Activated CD4-positive, alpha-beta T cell treated with anti-CD3 and anti-CD28 coated beads, Interleukin-2, amount 50 U/mL, for 24 hours (primary cell): ENCODE data around the gene ARHGAP12.
"Not testable (repeated sequence)": the region's sequence is repeated elsewhere in the genome, so short reads cannot be mapped to it uniquely, and the experiment has no call there.

Experiments used
- DNase-seq, 2 donors: peaks; one replicate each; pipeline ENCODE4 v3.0.0-alpha.2; 2020; ENCODE audit warnings: low read depth in 1 of 2, low spot score in 1 of 2

The ARHGAP12 gene

DNA sequence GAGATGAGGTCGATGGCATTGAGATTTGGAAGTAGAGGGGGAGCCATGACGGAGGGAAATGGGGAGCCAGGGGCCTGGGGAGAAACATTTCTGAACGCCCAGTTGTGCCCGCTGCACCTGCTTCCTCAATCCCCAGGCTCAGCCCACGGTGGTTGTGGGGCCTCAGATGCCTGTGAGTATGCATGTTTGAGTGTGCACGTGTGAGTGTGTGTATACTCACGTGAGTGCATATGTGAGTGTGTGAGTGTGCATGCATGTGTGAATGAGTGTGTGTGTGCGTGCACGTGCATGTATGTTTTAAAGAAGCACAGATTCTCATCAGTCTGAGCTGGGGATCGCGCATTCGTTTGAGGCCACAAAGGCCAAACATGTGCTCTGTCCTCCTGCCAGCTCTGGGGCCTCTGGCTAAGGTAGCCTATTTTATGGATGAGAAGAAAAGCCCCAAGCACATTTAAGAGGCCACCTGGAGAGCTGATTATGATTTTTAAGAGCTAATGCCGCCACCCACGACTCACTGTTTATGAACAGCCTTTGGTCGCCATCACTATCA is 154.8 kb downstream of the ARHGAP12 start:
- no peak for DNase-seq

DNA sequence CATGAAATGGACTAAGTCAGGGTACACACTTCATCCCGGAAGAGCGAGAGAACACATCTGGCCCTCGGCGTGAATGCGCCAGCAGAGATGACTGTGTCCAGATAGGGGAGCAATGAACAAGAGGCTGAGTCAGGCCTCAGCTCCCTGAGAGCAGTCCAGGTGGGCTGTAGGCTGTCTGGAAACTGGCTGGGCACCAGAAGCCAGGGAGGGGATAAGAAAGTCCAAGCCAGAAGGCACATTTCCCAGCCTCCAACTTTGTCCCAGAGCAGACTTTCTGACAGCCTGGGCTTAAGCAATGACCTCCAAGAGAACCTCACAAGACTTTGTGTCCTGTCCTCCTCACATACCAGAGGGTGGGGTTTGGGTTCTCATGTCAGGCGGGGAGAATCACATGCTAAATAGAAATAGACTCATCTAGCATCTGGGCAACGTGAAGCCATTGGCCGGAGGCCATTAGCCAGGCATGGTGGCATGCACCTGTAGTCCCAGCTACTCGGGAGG is 157.2 kb downstream of the ARHGAP12 start:
- DNase-seq, result no peak

DNA sequence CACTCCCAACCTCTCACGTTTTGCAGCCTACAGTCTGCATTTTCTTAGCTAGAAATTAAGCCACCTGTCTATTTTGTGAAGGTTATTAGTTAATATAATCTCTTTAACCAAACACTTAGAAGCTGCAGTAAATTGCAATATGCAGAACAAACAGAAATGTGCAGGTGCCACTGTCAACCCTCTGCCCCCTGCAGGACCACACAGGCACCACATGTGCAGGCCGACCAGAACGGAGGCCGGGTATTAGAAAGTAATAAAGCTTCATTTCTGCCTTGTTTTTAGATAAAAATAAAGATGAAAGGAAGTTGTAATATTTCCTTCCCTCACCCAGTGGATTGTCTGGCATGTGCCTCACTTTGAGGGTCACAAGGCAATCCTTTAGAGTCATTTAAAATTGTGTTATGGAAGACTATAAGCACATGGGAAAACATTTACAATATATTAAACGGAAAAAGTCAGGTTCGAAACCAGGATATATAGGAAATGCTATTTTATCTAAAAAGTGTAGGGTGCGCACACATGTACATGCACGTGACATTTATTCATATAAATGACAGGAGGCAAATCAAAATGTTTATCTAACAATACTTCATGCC is 158.2 kb downstream of the ARHGAP12 start:
- DNase-seq, result peak; percentile 25 to 47

DNA sequence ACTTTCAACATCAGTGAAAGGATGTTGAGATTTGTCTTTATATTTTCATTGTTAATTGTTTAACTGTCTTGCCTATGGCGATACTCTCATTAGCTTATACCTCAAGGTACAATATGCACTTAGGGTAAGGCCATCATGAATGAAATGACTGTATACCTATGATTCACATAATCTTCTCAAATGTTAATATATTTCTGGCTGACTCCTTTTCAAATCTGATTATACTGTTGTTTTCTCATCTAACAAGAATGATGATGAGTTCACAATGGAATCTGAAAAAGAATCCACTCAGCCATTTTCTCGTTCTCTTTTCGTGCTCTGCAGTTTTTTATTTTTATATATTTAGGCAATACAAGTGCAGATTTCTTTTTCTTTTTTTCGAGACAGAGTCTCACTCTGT is 159.1 kb downstream of the ARHGAP12 start:
- DNase-seq, result no peak

DNA sequence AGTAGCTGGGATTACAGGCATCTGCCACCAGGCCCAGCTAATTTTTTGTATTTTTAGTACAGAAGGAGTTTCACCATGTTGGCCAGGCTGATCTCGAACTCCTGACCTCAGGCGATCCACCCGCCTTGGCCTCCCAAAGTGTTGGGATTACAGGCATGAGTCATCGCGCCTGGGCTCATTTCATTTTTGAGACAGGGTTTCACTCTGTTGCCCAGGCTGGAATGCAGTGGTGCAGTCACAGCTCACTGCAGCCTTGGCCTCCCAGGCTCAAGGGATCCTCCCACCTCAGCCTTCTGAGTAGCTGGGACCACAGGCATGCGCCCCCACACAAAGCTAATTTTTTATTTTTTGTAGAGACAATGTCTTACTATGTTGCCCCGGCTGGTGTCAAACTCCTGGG is 159.7 kb downstream of the ARHGAP12 start:
- not testable (repeated sequence) for DNase-seq

DNA sequence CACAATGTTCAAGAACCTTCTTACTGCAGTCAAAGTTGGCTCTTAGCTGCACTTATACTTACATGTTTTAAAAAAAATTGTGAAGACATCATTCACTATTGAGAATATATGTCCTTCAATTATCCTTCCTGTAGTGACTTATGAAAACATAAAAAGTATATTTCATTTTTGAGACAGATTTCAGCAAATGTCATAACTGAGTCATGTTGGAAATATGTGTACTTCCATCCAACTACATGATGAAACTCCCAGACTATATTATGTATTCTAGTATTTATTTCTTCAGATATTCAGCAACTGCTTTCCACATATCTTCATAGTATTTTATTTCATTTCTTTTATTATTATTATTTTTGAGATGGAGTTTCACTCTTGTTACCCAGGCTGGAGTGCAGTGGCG is 160.2 kb downstream of the ARHGAP12 start:
- no peak for DNase-seq

DNA sequence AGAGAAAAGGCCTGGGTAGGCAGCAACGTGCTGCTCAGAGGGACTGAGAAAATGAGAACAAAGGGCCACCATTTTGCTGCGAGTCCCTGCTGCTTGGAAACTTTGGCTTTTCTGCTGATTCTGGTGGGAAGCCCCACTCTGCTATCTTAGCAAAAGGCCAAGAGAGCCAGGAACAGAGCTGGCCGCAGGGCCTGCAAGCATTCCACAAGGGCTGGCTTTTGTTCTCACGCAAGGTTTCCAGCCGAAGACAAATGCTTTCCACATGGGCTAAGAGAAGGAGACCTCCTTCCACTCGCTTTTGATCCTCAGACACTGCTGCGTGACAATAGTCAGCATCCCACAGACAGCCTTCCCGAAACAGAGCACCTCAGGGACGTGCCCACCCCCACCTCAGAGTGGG is 163.1 kb downstream of the ARHGAP12 start:
- DNase-seq, result no peak

DNA sequence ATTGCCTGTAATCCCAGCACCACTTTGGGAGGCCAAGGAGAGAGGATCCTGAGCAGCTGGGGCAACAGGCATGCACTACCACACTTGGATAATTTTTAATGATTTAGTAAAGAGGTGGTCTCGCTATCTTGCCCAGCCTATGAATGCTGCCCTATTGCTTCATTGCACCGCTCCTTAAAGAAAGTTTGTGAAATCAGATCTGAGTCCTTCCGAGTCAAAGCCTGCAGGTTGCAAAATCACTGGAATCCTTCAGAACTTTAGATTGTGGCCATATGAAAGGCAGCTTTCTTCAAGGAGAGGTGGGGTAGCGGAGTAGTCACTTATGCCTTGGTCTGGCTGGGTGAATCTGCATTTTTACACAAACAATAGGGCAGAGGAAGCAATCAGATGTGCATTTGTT is 166.3 kb downstream of the ARHGAP12 start:
- no peak for DNase-seq

DNA sequence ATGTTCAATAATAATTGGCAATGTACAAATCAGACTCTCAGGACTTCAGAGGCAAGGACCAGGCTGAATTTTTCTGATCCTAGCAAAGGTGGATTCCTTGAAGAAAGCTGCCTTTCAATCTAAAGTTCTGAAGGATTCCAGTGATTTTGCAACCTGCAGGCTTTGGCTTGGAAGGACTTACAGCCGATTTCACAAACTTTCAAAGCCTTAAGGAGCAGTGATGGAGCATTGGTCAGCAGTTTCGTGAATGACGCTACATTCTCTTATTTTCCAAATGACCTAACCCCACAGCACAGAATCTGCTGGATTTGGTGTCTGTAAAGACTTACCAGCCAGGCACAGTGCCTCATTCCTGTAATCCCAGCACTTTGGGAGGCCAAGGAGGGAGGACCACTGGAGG is 167.5 kb downstream of the ARHGAP12 start:
- no peak for DNase-seq

DNA sequence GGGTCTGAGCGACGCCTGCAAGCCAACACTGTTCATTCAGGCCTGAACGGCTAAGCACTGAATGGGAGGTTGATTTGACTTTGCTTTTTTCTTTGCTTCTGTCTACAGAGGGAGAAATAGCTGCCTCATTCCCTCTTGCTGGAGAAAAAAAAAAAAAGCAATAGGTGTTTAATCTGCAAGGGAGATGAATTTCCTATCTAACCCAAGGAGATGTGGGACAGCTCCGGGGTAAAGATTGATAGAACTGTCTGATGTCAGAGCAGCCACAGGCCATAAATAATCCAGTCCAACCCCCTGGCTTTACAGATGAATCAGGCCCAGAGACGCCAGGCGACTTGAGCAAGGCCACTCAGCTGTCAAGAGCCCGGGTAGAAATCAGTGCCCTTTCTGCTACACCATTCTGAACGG is 168.0 kb downstream of the ARHGAP12 start:
- DNase-seq, result no peak

DNA sequence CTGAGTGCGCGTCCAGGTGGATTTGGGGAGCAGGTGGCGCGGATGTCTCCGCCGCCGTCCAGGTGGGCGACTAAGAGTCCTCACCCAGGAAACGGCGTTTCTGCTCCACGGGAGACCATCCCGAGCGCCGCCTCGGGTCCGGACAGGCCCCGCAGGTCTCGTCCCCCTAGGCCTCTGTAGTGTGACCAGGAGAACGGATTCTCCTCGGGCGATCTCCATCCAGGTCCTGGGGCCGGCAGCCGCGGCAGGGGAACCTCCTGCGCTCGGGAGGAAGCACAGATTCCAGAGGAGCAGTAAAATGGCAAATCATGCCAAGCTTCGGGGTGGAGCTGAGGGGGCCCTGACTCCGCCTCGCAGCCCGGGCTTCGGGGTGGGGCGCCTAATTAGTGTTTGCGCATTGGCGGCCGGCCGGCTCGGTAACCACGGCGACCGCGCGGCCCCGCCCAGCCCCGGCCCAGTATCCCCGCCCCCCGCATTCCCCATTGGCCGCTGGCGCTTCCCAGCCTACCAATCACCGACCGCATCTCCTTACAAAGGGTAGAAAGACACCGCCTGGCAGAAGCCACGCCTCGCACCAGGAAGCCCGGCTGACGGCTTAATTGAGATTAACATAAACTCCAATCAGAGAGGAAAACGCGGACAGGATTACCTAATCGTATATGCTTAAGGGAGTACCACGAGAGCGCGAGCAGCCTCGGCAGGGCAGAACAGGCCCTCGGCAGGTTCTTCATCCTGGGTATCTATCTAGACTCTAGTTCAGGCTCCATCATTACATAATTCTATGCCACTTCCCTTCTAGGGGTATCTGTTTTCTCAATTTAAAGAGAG is 168.6 kb downstream of the ARHGAP12 start:
- peak; percentile 87 to 93 for DNase-seq

DNA sequence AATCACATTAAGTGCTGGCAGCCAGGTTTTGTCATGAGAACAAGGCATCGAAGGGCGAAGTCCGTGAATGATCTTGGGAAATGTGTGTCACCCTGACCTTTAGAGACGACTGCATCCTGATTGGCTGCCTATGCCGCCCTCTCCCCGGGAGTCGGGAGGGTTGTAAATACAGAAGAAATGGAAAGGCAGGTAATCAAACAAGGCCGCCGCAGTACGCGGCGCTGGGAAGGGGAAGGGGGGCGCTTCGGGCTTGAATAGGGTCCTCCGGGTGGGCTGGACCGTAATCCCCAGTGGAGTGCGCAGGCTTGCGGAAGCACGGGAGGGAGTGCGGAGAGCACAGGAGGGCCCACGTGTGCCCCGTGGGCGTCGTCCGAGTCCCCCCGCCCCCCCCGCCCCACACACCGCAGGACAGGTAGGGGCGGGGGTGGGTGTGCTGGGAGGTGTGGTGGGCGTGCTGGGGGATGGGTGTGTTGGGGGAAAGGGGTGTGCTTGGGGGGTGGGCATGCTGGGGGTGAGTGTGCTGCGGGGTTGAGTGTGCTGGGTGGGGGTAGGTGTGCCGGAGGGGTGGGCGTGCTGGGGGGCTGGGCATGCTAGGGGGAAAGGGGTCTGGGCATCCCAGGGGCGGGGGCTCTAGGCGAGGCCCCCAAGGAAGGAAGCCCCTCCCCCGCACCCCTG is 169.4 kb downstream of the ARHGAP12 start:
- peak; percentile 45 to 67 for DNase-seq

DNA sequence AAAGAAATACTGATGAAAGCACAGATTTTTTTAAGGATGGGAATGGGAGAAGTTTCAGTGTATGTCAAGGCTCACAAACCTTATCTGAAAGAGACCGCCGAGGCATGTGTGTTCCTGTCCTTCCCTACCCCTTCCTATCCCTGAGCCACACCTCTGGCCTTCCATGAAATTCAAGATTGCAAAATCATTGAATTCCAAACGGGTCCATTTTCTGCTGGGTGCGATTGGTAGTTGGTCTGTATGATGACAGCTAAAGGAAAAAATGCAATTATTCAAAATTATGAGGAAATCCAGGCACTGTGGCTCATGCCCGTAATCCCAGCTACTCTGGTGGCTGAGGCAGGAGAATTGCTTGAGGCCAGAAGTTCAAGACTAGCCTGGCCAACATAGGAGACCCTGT is 170.1 kb downstream of the ARHGAP12 start:
- DNase-seq, result no peak

DNA sequence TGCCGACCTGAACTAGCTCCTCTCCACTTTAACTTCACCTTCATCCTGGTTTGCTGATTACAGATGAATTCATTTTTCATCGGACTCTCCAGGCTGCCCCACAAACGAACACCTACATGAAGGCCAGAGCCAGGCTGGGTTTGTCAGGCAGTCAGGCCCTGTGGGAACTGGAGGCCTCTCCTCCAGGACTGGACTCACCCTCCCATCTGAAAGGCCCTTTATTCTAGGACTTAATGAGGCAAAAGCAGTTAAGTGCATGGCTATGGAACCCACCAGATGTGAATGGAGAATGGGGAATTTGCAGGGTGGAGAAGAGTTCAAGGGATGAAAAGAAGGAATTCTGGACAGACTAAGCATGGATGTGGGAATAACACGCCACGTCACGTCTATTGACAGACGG is 170.8 kb downstream of the ARHGAP12 start:
- DNase-seq, result no peak

DNA sequence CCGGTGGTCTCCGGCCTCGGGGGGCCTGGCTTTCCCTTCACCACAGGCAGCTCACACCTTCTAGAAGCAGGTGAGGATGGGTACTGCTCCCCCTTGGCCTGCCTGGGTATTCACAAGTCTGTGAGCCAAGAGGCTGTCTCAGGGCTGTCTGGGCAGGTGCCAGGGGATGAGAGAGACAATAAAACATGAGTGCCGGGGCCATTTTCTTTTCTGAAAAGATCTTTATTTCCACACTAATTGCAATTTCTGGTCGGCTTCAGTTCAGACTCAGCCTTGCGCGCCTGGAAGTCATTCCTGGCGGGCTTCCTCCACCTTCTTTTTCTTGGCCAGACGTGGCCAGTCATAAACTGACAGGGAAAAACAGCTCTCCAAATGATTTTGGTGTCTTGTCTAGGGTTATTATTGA is 171.2 kb downstream of the ARHGAP12 start:
- DNase-seq, result no peak

DNA sequence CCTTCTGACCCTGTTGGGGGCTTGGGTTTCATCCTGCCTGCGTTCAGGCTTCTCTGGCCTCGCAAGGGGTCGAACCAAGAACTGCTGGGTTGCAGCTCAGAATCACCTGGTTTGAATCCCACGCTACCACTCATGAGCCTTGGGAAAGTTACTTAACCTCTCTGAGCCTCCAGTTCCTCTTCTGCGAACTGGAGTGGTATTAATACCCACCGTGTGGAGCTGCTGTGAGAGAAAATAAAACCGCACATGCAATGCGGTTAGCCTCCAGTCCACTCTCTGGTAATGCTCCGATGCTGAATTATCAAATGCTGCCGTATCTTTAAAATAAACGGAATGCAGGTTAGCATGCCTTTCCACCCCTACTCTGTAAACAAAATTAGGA is 171.9 kb downstream of the ARHGAP12 start:
- DNase-seq, result no peak

DNA sequence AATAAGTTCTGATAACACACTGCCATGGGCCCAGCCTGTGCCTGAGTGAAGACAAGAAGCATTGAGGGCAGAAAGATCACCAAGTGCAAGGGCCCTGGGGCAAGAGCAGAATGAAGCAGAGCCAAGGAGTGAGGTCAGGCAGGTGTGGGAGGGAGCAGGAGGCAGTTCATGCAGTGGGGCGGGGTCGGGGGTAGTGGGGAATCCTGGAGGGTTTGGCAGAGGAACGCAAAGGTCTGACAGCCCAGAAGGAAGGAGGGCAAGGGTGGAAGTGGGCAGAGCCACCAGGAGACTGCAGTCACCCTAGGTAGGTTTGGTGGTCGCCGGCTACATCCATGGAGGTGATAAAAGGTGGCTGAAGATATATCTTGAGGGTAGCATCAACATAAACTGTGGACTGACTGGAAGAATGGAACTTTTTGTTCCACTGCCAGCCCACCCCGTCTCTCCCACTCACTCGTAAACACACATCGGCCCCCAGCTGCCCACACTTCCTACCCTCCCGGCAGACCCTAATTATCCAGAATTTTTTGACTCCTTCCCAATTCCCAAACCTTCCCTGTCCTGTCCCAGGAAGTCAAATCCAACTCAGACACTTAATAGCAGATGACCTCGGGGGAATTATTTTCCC is 172.4 kb downstream of the ARHGAP12 start:
- DNase-seq, result no peak
